GM12891 (cell line): ENCODE measurements around the gene ZBTB39.

Experiments used
- POLR2A ChIP-seq: IDR thresholded peaks from 2 replicates; pipeline ENCODE4 v1.6.1; 2011; ENCODE audit warnings: low read depth, low read length, control low read depth
- POLR2AphosphoS5 ChIP-seq: IDR thresholded peaks from 2 replicates; pipeline ENCODE4 v1.6.1; 2011; ENCODE audit warnings: low read depth, low read length, control low read depth

GRCh38 chr12:57027805-57028153 lies 21.4 kb upstream of the ZBTB39 start:
- TF ChIP-seq POLR2A (no peak), POLR2AphosphoS5 (no peak)
